ENCODE measurements around the gene PEAK3.

GRCh38 chr19:2250766-2251105, 31.2 kb downstream of the PEAK3 start:
- TF ChIP-seq POLR2A (IDR thresholded peaks at IDR 0.05) (no peak), CTCF (IDR thresholded peaks at IDR 0.05) (no peak)
